HTR-8/SVneo (cell line): ENCODE results near the gene TAP1.

ENCODE experiments used
- DNase-seq: peaks from one replicate; pipeline ENCODE4 v3.0.0; 2011; ENCODE audit warnings: low spot score, mixed read lengths; ENCODE audit not compliant: insufficient read length
- FAIRE-seq: peaks from 2 replicates; lab custom pipeline; 2011; peaks lifted over from hg19 to GRCh38; lab: Jason Lieb, UNC

The TAP1 gene

DNA sequence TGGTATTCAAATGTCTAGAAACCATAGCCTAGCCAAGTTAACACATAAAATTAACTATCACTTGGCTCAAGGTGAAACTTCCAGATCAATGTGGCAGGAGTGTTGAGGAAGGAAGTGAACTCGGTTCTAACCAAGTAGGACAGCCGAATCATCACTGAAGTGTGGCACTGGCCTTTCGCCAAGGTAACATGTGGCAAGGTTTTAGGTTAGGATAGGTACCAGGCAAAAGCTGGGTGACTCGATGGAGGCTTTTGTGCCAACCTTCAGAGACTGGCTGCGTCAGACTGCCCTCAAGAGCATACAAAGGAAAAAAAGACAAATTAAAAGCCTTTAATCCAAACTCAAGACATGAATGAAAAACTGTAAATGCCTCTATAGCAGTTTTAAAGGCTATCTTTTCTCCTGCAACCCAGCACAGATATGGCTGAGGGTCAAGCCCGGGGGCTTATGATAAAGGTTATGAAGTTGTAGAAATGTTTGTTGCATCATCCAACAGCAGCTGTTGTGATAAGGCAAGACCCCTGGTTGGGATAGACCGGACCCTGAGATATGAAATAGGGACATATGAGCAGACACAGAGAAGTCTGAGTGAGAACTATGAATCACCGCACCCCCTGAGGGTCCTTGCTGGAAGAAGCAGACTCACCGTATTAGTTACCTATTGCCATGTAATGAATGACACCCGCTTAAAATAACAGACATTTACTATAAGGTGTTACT is 12.4 kb upstream of the TAP1 start:
- FAIRE-seq (no peak), DNase-seq (no peak)

DNA sequence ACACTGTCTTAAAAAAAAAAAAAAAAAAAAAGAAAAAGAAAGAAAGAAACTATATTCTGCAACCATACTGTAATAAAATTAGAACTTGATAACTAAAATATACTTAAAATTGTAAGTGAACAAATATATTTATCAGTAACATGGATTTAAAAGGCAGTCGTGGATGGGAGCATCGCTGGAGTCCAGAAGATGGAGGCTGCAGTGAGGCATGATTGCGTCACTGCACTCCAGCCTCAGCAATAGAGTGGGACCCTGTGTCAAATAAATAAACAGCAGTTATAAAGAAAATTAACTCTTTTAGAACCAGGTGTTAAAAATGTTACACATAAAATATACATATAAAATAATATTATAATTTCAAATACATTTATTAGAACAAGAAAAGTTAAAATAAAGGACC is 9.2 kb upstream of the TAP1 start:
- DNase-seq = no peak
- no peak for FAIRE-seq

DNA sequence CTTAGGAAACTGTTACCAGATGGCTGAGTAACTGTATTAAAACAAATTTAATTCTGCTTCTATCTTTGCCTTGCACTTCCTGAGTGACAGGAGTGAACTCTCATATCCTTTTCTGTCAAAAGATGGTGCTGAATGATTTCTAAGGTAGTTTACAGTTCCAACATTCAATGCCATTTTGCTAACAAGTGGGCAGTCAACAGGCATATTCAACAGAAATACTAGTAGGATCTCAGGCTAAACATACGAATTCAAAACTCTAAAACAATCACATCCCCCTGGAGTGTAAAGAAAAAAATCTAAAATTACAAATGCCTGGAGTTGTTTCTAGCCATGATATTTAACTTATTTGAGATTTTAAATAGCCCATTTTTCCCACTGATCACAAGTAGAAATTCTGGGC is 7.2 kb upstream of the TAP1 start:
- DNase-seq = no peak
- no peak for FAIRE-seq

DNA sequence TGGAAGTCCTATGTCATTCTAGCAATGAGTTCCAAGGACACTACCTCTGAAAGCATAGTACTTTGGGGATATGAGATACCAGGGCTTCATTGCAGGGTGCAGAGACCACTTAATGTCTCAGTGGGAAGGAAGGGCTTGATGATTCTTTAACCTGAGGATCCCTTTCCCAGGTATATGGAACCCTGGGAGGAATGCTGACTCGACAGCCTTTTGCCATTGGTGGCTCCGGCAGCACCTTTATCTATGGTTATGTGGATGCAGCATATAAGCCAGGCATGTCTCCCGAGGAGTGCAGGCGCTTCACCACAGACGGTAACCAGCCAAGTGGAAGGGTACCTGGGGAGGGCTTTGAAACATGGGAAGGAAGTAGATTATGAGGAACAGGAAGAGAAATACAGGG is 4.7 kb upstream of the TAP1 start:
- DNase-seq (no peak), FAIRE-seq (no peak)

DNA sequence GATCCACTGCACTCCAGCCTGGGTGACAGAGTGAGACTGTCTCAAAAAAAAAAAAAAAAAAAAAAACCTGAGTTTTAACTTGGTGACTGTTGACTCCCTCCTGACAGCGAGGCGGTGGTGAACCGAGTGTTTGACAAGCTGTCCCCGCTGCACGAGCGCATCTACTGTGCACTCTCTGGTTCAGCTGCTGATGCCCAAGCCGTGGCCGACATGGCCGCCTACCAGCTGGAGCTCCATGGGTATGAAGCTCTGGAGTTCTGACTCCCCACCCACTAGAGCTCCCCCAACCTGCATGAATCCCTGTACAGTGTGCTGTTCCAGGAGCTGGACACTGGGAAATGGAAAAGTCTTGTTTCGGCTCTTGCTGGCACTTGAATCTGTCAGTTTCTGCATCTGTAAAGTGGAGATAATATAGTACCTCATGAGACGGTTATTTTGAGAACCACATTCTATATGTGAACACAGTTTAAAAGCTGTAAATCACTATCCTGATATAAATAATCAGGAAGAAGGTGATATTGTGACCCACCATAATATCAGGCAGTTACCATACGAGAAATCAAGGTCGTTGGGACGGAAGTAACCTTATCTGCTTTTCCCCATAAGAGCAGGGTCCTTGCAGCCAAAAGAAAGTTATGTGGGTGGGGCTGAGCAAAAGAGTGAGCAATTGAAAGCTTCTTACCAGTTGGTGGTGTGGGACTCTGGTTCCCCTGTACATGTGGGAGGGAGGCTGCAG is 3.8 kb upstream of the TAP1 start:
- DNase-seq (no peak), FAIRE-seq (no peak)

DNA sequence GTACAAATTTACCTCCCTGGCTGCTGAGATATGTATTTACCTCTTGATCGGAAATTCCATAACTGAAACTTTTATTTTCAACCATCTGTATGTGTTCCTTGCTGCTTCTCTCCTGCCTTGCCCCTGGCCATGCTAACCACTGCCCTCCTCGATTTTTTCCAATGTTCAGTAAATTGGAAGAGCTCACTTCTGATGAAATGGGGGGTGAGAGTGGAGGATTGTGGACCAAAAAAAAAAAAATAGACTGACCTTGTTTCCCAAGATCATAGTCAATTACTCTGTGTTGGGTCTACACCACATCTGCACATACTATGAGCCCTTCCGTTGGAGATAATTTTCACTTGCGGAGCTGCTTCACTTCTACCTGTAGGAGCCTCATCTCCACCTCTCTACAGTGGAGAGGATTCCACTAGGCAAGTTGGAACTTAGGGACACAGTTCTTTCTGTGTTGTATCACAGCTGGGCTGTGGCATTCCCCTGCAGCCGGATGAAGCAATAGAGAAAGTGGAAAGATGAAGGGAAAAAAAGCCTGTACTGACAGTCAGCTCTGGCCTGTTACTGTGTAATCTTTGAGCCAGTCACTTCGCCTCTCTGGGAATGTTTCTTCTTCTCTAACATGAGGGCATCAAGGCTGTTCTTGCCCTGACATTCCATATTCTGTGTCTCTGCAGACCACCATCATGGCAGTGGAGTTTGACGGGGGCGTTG is 2.1 kb upstream of the TAP1 start:
- no peak for FAIRE-seq
- DNase-seq = no peak

DNA sequence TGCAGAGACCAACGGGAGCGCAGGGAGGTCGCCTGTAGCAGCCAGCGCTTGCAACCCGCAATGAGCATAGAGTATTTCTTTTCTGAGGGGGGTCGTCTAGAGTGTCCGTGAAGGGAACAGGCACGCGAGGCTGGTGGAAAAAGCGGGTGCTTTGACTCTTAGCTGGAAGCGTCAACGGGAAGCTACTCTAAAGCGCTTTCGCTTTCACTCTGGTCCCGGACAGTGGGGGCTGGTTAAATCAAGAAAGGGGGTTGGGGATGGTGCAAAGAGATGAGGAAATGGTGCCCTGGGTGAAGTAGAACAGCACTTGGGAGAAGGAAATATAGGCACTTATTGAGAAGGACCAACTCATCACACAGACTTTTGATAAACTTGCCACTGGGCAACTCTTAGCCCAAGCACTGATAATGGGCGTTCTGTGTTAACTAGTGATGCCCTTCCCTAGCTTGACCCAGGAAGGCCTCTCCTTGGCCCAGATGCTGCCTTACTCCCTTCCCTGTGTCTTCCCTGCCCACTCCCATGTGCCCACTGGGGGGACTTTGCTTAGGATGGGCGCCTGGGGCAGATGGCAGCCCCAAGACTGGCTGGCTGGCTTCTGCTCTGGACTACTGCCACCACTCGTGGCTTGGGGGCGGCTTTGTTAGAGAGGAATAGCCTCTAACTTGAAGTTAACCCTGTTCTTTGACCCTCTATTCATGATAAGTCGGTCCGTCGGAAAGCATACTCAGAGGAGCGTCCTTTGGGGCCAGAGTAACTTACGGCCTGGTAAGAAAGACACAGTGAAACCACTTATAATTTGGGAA is 1.1 kb upstream of the TAP1 start:
- FAIRE-seq (no peak), DNase-seq (peak; percentile 24)

DNA sequence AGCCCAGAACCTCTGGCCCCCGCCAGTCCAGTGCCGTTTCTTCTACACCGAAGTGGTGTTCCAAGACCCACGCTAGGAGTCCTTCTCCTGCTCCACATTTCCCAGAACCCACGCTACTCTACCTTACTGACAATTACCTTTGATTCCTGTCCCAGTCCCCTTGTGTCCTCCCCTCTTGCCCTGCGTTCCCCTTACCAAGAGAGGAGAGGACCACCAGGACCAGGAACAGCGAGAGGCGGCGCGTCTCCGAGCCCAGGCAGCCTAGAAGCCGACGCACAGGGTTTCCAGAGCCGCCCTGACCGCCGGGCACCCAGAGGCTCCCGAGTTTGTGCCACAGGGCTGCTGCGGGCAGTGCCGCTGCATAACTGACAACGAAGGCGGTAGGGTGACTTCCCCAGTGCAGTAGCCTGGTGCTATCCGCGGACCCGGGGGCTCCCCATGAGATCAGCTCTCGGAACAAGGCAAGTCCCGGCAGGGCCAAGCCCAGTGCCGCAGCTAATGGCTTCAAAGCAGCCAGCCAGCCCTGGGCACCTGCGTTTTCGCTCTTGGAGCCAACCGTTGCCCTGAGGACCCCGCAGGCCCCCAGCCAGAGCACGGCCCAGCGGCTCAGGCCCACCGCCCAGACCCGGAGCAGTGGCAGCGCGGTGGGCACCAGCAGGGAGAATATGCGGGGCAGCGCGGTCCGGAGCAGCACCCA is 512 bp downstream of the TAP1 start:
- DNase-seq = peak; percentile 23
- no peak for FAIRE-seq

DNA sequence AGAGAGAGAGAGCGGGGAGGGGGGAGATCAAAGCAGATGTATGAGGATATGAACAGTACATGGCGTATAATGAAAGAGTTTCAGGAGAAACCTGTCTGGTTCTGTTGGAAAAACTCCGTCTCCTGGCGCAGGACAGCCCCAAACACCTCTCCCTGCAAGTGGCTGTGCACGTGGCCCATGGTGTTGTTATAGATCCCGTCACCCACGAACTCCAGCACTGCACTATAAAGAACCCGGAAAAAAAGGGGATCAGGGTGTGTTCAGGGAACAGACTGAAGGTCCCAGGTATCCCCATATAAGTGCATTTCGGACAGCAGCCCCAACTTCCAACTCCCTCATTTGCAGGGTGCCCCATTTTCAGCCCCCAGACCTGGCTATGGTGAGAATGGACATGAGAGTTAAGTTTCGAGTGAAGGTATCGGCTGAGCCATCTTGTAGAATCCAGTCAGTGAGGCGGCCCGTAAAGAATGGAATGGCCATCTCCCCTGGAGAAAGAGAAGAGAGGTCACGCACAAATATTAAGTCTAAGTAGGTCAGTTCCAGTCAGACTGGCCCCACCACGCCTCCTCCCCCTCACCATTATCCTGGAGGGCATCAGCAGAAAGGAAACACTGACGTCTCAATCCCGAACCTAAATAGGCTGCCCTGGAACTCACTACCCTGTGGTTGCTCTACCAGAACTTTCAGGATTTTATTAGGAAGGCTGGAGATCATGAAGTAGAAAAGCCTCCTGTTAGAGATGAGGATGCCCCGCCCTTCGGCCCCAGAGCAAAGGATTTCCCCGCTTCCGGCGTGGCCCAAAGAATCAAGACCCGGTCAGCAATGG is 1.3 kb downstream of the TAP1 start:
- DNase-seq (peak; percentile 5), FAIRE-seq (no peak)

DNA sequence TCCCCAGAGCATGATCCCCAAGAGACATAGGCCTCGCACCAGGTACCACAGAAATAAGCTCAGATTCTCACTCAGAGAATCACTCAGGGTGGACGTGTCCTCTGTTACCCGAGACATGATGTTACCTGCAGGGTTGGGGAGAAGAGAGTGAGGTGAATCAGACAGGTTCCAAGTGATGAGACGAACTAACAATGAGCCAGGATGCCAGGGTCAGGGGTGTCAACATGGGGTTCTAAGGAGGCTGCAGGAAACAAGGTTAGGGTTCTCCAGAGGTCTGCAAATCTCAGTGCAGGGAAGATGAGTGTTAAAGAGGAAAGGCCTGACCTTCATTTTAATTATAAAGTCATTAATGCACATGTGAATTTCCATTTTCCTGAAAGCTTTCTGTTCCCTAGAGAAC is 2.5 kb downstream of the TAP1 start:
- FAIRE-seq = no peak

DNA sequence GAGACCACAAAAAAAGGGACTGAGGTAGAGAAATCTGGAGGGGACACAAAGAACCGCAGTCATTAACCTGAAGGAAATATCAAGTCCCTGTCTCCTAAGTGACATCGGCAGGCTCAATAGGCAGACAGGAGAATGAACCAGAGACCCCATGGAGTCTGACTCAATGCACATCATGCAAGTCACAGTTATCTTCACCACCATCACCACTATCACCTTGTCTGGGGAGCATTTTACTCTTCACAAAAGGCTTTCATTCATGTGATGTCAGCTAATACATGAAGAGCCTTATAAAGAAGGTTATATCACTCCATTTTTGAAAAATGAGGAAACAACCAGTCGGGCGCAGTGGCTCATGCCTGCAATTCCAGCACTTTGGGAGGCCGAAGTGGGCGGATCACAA is 4.4 kb downstream of the TAP1 start:
- DNase-seq (no peak), FAIRE-seq (no peak)

More for the DNA sequence above, 2.5 kb downstream of the TAP1 start:
- no peak for DNase-seq

DNA sequence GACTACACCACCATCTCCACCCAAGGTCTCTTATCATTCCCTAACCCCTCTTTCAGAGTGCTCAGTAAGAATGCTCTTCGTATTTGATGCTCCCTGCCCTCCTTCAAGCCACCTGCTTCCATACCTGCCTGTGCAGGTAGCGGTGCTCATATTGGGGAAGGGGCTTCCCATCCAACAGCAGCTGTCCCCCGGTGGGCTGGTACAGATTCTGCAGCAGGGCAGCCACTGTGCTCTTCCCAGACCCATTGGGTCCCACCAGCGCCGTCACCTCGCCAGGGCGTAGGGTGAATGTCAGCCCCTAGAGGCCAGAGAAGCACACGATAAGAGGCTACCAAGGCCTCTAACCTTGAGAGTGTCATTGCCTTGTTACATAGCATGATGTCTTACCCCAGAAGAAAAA is 5.7 kb downstream of the TAP1 start:
- DNase-seq = no peak
- no peak for FAIRE-seq

DNA sequence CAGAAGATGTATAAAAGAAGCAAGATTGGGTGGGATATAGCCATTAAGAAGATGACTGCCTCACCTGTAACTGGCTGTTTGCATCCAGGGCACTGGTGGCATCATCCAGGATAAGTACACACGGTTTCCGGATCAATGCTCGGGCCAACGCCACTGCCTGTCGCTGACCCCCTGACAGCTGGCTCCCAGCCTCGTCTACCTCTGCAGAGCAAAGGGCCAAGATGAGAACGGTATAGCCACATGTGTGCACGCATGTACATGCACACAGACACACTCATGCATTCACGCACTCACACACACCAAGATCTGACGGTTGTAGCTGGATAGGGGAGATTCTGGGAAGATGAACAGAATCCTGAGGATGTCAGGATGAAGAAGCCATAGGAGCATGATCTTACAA is 6.5 kb downstream of the TAP1 start:
- FAIRE-seq = no peak
- DNase-seq = no peak

DNA sequence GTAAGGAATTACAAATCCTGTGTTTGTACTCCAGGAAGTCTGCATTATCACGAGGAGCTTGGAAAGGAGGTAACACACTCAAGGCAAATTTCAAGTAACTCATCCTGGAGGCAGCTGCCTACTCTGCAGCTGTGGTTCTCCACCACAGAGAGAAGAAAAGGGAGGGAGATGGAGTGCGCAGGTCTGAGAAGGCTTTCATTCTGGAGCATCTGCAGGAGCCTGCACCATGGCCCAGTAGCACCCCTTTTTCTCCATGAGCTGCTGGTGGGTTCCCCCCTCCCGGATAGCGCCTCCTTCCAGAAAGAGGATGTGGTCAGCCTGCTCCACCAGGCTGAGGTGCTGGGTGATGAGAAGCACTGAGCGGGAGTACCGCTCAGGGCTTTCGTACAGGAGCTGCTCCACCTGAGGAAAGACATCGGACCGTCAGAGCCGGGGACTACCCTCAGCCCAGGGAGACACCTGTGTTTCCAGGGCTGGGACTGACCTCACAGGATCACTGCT is 8.1 kb downstream of the TAP1 start:
- FAIRE-seq = no peak

DNA sequence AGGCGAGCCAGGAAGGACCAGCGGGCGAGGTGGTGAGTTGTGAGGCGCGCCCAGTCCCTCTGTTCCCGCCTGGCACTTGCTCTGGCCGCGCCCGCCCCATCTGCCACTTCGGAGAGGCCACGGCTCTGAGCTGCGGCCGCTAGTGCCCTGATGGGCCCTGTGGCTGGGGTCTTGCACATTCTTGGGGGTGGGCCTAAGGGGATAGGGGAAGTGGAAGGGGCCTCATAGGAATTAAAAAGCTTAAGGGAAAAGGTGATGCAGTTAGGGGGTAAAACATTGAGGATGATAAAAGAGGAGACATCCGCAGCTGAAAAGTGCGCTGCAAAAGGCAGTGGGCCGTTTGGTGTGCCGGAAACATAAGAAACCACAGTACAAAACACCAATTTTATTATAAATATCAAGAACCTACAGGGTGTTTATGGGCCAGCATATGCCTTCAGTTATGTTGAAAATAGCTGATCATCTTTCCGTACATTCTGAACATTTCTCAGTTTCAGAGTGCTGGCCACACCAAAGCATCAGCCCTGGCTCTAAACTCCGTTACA is 8.6 kb downstream of the TAP1 start:
- DNase-seq (no peak), FAIRE-seq (no peak)

More for the DNA sequence above, 8.1 kb downstream of the TAP1 start:
- no peak for DNase-seq

DNA sequence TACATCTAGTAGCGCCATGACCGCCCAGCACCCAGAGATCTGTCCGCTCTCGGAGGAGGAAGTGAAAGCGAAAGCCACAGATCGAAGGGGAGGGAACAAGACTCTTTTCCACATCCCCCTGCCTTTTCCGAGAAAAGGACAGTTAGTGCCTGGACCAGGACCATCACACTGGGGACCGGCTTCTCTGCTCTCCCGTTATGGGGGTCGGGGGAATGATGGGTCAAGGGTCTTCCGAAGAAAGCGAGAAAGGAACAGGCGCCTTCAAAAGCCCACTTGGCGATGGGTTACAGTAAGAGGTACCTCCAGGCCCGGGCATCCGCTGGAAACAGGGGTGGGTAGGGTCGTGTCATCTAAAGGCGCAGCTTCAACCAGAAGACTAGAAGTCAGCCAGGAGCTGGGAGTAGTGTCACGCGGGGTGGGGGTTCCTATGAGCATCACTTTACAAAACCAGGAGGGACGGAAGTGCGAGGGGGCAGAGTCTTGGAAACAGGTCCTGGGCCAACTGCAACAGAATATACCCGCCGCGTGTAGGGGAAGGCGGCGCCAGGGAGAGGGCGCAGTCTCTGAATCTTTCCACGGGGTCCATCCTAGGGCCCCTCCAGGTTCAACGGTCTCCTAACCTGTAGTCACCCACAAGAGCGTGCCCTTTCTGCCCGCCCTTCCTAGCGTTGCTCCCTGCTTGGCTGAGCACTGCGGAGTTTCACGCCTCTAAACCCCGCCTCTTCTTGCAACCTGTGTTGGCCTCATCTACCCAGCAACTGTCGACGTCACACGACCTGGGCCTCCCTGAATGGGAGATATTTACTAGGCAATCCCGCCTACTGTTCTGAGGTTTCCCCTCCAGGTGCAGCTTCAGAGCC is 9.3 kb downstream of the TAP1 start, which contains the start of gene PSMB8:
PSMB8 (minus strand) TSS at position 69 of the 860 bp plus-strand sequence; CDS start at position 18, 51 bp downstream.
- peak; percentile 94 for FAIRE-seq
- DNase-seq = peak; percentile 95

DNA sequence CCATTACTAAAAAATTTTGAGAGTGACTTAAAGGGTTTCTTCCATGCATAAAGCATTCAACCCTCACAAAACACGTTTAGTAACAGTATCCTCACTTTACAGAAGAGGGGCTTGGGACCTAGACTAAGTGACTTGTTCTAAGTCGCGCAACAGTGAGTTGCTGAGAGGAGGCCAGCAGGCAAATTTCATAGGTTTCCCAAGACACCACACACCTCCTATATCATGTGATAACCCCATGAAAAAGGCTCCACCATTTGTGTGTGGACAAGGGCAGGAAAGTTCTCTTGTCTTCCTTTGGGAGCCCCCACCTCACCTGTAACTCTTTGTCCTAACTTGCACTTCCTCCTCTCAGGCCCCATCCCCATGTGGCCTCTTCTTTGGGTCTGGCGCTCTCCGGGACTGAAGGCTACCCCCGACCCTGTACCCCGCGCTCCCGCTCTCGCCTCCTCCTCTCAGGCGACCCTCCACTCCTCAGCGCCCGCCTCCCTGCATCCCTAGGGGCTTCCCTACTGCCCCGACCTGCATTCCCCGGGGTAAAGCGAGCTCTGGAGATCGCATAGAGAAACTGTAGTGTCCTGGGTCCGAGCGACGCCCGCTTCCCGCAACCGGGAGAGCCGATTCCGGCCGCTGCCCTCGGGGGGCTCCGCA is 10.0 kb downstream of the TAP1 start:
- no peak for DNase-seq
- no peak for FAIRE-seq
